GM23338 (cell line): ENCODE data around the gene CHAT. TPM values are rescaled to one million over a fixed set of nuclear protein-coding genes. Genes with fewer than 3 reads are reported as not detected.
A peak's percentile ranks its signal among the peaks of the same experiment; 100 is the strongest.

Experiments used
- ATAC-seq: fragments of 200-7000 bp; cut with Tn5 transposase; 3 replicates; pipeline ENCODE4 v1.9.1; 2020
- DNase-seq: peaks from one replicate; pipeline ENCODE4 v3.0.0-alpha.2; 2015; ENCODE audit warnings: low spot score
- H2AFZ ChIP-seq: fragments of 200-600 bp; sonication (generic); 2 replicates; pipeline ENCODE4 v1.8.0; 2016; ENCODE audit warnings: antibody characterized with exemption, mild to moderate bottlenecking, moderate library complexity
- H3F3A ChIP-seq: fragments of 200-600 bp; sonication (generic); replicated peaks from 2 replicates; pipeline ENCODE4 v1.8.0; 2017; ENCODE audit warnings: antibody characterized with exemption, mixed run types, low read depth
- H3K27ac ChIP-seq: fragments of 200-600 bp; sonication (generic); 2 replicates; pipeline ENCODE4 v1.6.1; 2016; ENCODE audit warnings: low read depth
- H3K27me3 ChIP-seq: fragments of 200-600 bp; sonication (generic); 2 replicates; pipeline ENCODE4 v1.8.0; 2016; ENCODE audit warnings: mild to moderate bottlenecking, mixed run types, moderate library complexity; ENCODE audit not compliant: insufficient read depth
- H3K36me3 ChIP-seq: fragments of 200-600 bp; sonication (generic); 2 replicates; pipeline ENCODE4 v1.8.0; 2016; ENCODE audit warnings: mild to moderate bottlenecking; ENCODE audit not compliant: insufficient read depth
- H3K4me1 ChIP-seq: fragments of 200-600 bp; sonication (generic); 2 replicates; pipeline ENCODE4 v1.8.0; 2016; ENCODE audit warnings: mild to moderate bottlenecking, moderate library complexity; ENCODE audit not compliant: insufficient read depth
- H3K4me2 ChIP-seq: fragments of 200-600 bp; sonication (generic); 2 replicates; pipeline ENCODE4 v1.7.1; 2017; ENCODE audit warnings: mixed run types
- H3K4me3 ChIP-seq: fragments of 200-600 bp; sonication (generic); 2 replicates; pipeline ENCODE4 v1.6.1; 2016; ENCODE audit warnings: mixed run types
- H3K79me2 ChIP-seq: fragments of 200-600 bp; sonication (generic); replicated peaks from 2 replicates; pipeline ENCODE4 v1.8.0; 2017; ENCODE audit warnings: mild to moderate bottlenecking; ENCODE audit not compliant: insufficient read depth
- H3K9me2 ChIP-seq: fragments of 200-600 bp; sonication (generic); 2 replicates; pipeline ENCODE4 v1.8.0; 2017; ENCODE audit not compliant: insufficient read depth
- H4K20me1 ChIP-seq: fragments of 200-600 bp; sonication (generic); replicated peaks from 2 replicates; pipeline ENCODE4 v1.8.0; 2017; ENCODE audit warnings: mild to moderate bottlenecking; ENCODE audit not compliant: insufficient read depth
- H3K27ac Mint-ChIP-seq: 2 replicates; pipeline ENCODE4 v1.8.0; 2020; ENCODE audit warnings: inconsistent platforms, mild to moderate bottlenecking, moderate library complexity, mixed read lengths
- H3K27me3 Mint-ChIP-seq: 3 replicates; pipeline ENCODE4 v1.8.0; 2022; ENCODE audit warnings: low read depth, mild to moderate bottlenecking, moderate library complexity, mixed read lengths, inconsistent platforms; ENCODE audit not compliant: insufficient read depth, poor library complexity
- H3K36me3 Mint-ChIP-seq: 3 replicates; pipeline ENCODE4 v1.8.0; 2021; ENCODE audit warnings: low read depth, mild to moderate bottlenecking, inconsistent platforms, moderate library complexity, mixed read lengths
- H3K4me1 Mint-ChIP-seq: 3 replicates; pipeline ENCODE4 v1.8.0; 2020; ENCODE audit warnings: mild to moderate bottlenecking, inconsistent platforms, mixed read lengths
- H3K4me3 Mint-ChIP-seq: 3 replicates; pipeline ENCODE4 v1.8.0; 2021; ENCODE audit warnings: moderate library complexity, mild to moderate bottlenecking, inconsistent platforms, mixed read lengths
- H3K9me3 Mint-ChIP-seq: 3 replicates; pipeline ENCODE4 v1.8.0; 2020; ENCODE audit warnings: moderate library complexity, mild to moderate bottlenecking, inconsistent platforms, mixed read lengths
- EZH2 ChIP-seq: fragments of 200-600 bp; sonication (generic); IDR thresholded peaks from one replicate; pipeline ENCODE4 v1.8.0; 2017; ENCODE audit warnings: antibody characterized with exemption, mild to moderate bottlenecking, low read depth; ENCODE audit not compliant: unreplicated experiment
- JUNB ChIP-seq: IDR thresholded peaks from one replicate; pipeline ENCODE4 v1.6.1; 2016; ENCODE audit warnings: antibody characterized with exemption; ENCODE audit not compliant: unreplicated experiment
- REST ChIP-seq: IDR thresholded peaks from one replicate; pipeline ENCODE4 v1.6.1; 2018; ENCODE audit warnings: antibody characterized with exemption; ENCODE audit not compliant: unreplicated experiment
- ZNF114 ChIP-seq: fragments of 250-450 bp; sonication (Bioruptor Pico); IDR thresholded peaks from 2 replicates; pipeline ENCODE4 v1.5.0; 2020; ENCODE audit warnings: mild to moderate bottlenecking, moderate library complexity
- polyA plus RNA-seq: library from polyadenylated mRNA; unstranded; fragments of >200 nt; fragmentation: Nextera tagmentation; extraction: Ambion mirVana; gene quantifications from 2 replicates; pipeline ENCODE4 v1.2.1, GENCODE V29; 2016
- total RNA-seq: library from RNA; depleted of rRNA; stranded (reverse); fragments of >200 nt; shearing (Covaris generic); gene quantifications from 2 replicates; pipeline ENCODE4 v1.2.3, GENCODE V29; 2014
- TF ChIP-seq, protein P1 (sequence below), 2 experiments: fragments of 200-600 bp in 1 of 2; sonication (generic) in 1 of 2; conservative IDR thresholded peaks; 2 replicates each; pipeline versions ENCODE4 v1.5.1 to v1.6.1; 2016 to 2017; ENCODE audit warnings: antibody characterized with exemption in 2 of 2, low read depth in 2 of 2, mild to moderate bottlenecking in 2 of 2, moderate library complexity in 1 of 2

Gene CHAT
- total and polyA plus RNA-seq, 2 experiments from 2014 or later: not detected

GRCh38 chr10:49616421-49617101, 2.7 kb downstream of the CHAT start:
- Histone ChIP-seq H4K20me1 (no peaks in the 10 kb centered on the region; the same call in 1 of the 2 replicates), H2AFZ (no peak overlapping the region), H3K79me2 (no peaks in the 10 kb centered on the region), H3K27ac (no peak overlapping the region), H3K4me1 (peaks cover 14% of the 10 kb centered on the region), H3K27me3 (peaks cover 79% of the 10 kb centered on the region), H3F3A (no peaks in the 10 kb centered on the region), H3K4me3 (no peak overlapping the region), H3K4me2 (no peak overlapping the region), H3K36me3 (no peaks in the 10 kb centered on the region), H3K9me2 (no peaks in the 10 kb centered on the region)
- Mint-ChIP-seq H3K27ac (no peak overlapping the region), H3K36me3 (no peaks in the 10 kb centered on the region), H3K27me3 (peaks cover 78% of the 10 kb centered on the region), H3K4me3 (no peak overlapping the region), H3K4me1 (peaks cover 27% of the 10 kb centered on the region), H3K9me3 (peaks cover 9% of the 10 kb centered on the region; the same call in 2 of the 3 replicates)
- TF ChIP-seq, protein P1, sequence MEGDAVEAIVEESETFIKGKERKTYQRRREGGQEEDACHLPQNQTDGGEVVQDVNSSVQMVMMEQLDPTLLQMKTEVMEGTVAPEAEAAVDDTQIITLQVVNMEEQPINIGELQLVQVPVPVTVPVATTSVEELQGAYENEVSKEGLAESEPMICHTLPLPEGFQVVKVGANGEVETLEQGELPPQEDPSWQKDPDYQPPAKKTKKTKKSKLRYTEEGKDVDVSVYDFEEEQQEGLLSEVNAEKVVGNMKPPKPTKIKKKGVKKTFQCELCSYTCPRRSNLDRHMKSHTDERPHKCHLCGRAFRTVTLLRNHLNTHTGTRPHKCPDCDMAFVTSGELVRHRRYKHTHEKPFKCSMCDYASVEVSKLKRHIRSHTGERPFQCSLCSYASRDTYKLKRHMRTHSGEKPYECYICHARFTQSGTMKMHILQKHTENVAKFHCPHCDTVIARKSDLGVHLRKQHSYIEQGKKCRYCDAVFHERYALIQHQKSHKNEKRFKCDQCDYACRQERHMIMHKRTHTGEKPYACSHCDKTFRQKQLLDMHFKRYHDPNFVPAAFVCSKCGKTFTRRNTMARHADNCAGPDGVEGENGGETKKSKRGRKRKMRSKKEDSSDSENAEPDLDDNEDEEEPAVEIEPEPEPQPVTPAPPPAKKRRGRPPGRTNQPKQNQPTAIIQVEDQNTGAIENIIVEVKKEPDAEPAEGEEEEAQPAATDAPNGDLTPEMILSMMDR (conservative IDR thresholded peaks at IDR 0.05; ENCODE audit: low read depth in 2 of 2): peak; percentile 21 to 54; a peak in 2 of 4 replicates
- no peak for TF ChIP-seq ZNF114
- TF ChIP-seq REST: no peak
- DNase-seq (no peak), ATAC-seq (peak; percentile 4; the same call in 2 of the 3 replicates)

DNA sequence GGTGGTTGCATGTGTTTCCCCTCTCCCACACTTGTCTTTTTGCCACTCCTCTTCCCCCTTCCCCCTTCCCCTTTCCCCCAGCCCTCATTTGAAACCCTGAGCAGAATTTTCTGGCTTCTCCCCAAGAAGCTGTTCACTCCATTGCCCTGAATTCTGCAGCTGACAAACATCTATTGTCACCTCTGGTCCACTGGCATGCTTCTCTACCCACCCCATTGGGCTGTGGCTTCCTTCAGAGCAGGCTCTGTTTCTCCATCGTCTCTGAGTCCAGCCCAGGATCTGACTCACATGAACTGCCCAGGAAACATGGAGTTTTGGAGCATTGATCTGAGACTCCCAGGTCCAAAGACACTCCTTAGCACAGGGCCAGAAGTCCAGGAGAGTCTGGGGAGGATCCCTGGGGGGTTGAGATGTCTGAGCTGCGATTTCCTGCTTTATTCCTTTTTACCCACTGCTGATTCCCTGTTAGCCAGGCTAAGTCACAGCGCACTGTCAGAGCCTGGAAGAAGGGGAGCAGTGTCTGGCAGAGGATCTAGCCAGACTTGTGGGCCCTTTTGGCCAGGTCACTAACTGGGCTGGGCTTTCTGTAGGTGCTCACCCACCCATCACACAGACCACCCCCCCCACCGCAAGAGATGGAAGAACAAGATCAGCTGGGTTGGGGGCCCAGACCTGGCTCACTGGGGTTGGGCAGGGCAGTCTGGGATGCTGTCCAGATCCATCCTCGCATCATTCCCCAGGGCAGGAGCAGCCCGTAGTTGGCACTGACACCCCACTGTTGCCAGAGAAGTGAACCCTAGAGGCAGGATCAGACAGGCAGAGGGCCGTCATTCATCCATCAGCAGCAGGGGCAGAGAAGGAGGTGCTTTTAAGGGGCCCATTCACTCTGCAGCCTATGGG, 3.5 kb downstream of the CHAT start:
- DNase-seq (no peak), ATAC-seq (no peak)
- Mint-ChIP-seq H3K4me1 (peaks cover 20% of the 10 kb centered on the region), H3K27me3 (peaks cover 76% of the 10 kb centered on the region), H3K36me3 (no peaks in the 10 kb centered on the region), H3K27ac (no peak overlapping the region), H3K4me3 (no peak overlapping the region), H3K9me3 (peaks cover 1% of the 10 kb centered on the region; the same call in 2 of the 3 replicates)
- Histone ChIP-seq H3F3A (no peaks in the 10 kb centered on the region), H3K79me2 (no peaks in the 10 kb centered on the region), H3K27me3 (peaks cover 71% of the 10 kb centered on the region), H4K20me1 (no peaks in the 10 kb centered on the region; the same call in 1 of the 2 replicates), H3K27ac (no peak overlapping the region), H3K4me1 (peaks cover 10% of the 10 kb centered on the region), H2AFZ (no peak overlapping the region), H3K36me3 (no peaks in the 10 kb centered on the region), H3K9me2 (no peaks in the 10 kb centered on the region), H3K4me3 (no peak overlapping the region), H3K4me2 (no peak overlapping the region)
- TF ChIP-seq REST (no peak), EZH2 (no peak), JUNB (no peak)
